AG09319 (cell line): Measurements from ENCODE around the gene ZNF717.
"Not testable (repeated sequence)": the region's sequence is repeated elsewhere in the genome, so short reads cannot be mapped to it uniquely, and the experiment has no call there.

Source experiments
- DNase-seq: peaks from one replicate; pipeline ENCODE4 v3.0.0-alpha.2; 2010; ENCODE audit warnings: low read depth; ENCODE audit errors: extremely low read depth
- CTCF ChIP-seq: IDR thresholded peaks from 2 replicates; pipeline ENCODE4 v1.5.1; 2011; ENCODE audit warnings: low read depth, mild to moderate bottlenecking, inconsistent platforms, low read length, moderate library complexity

ZNF717 gene

GRCh38 chr3:75785081-75785755 is at the start of gene ZNF717:
ZNF717 (minus strand) TSS chr3:75785549; CDS start chr3:75783362, 2,187 bp downstream.
- peak; percentile 70 for DNase-seq

GRCh38 chr3:75831076-75831475 is 45.7 kb upstream of the ZNF717 start:
- not testable (repeated sequence) for DNase-seq

GRCh38 chr3:75818019-75818418 is 32.7 kb upstream of the ZNF717 start:
- DNase-seq = not testable (repeated sequence)

- not testable (repeated sequence) for DNase-seq
These were observed 31.2 kb upstream of the ZNF717 start for GRCh38 chr3:75816287-75817180.

- no peak for DNase-seq
- TF ChIP-seq CTCF = no peak
These were observed 29.4 kb upstream of the ZNF717 start for GRCh38 chr3:75814797-75815196.

- TF ChIP-seq CTCF = no peak
These were observed 2.8 kb downstream of the ZNF717 start for GRCh38 chr3:75782506-75782905.

GRCh38 chr3:75781079-75781745 is 4.1 kb downstream of the ZNF717 start:
- no peak for TF ChIP-seq CTCF

More at GRCh38 chr3:75782506-75782905, 2.8 kb downstream of the ZNF717 start:
- no peak for DNase-seq

GRCh38 chr3:75777742-75778141 is 7.6 kb downstream of the ZNF717 start:
- DNase-seq = not testable (repeated sequence)

More at GRCh38 chr3:75781079-75781745, 4.1 kb downstream of the ZNF717 start:
- DNase-seq = no peak

- DNase-seq = not testable (repeated sequence)
These were observed 13.7 kb downstream of the ZNF717 start for GRCh38 chr3:75771631-75772030.

- DNase-seq = no peak
- TF ChIP-seq CTCF = no peak
These were observed 16.9 kb downstream of the ZNF717 start for GRCh38 chr3:75768303-75769017.
